ENCODE results near the gene PARS2. TPM values are rescaled to one million over a fixed set of nuclear protein-coding genes. Genes with fewer than 3 reads are reported as not detected.

PARS2 gene
- total RNA-seq, 1 donor, result 5.6 TPM

GRCh38 chr1:54805466-54805865 lies 41.1 kb upstream of the PARS2 start:
- H3K4me3 ChIP-seq (ENCODE audit: low read depth, low read length), result no peak overlapping the region
- DNase-seq (ENCODE audit: low read depth), result no peak
- TF ChIP-seq, protein P1, sequence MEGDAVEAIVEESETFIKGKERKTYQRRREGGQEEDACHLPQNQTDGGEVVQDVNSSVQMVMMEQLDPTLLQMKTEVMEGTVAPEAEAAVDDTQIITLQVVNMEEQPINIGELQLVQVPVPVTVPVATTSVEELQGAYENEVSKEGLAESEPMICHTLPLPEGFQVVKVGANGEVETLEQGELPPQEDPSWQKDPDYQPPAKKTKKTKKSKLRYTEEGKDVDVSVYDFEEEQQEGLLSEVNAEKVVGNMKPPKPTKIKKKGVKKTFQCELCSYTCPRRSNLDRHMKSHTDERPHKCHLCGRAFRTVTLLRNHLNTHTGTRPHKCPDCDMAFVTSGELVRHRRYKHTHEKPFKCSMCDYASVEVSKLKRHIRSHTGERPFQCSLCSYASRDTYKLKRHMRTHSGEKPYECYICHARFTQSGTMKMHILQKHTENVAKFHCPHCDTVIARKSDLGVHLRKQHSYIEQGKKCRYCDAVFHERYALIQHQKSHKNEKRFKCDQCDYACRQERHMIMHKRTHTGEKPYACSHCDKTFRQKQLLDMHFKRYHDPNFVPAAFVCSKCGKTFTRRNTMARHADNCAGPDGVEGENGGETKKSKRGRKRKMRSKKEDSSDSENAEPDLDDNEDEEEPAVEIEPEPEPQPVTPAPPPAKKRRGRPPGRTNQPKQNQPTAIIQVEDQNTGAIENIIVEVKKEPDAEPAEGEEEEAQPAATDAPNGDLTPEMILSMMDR (IDR thresholded peaks at IDR 0.05; ENCODE audit: insufficient read depth, low read depth, low read length), result no peak

- no peak overlapping the region for H3K4me3 ChIP-seq (ENCODE audit: low read depth, low read length)
- TF ChIP-seq, protein P1 (IDR thresholded peaks at IDR 0.05; ENCODE audit: insufficient read depth, low read depth, low read length), result no peak
- peak; percentile 16 for DNase-seq (ENCODE audit: low read depth)
Measured at GRCh38 chr1:54804471-54805132, 40.3 kb upstream of the PARS2 start.

DNA sequence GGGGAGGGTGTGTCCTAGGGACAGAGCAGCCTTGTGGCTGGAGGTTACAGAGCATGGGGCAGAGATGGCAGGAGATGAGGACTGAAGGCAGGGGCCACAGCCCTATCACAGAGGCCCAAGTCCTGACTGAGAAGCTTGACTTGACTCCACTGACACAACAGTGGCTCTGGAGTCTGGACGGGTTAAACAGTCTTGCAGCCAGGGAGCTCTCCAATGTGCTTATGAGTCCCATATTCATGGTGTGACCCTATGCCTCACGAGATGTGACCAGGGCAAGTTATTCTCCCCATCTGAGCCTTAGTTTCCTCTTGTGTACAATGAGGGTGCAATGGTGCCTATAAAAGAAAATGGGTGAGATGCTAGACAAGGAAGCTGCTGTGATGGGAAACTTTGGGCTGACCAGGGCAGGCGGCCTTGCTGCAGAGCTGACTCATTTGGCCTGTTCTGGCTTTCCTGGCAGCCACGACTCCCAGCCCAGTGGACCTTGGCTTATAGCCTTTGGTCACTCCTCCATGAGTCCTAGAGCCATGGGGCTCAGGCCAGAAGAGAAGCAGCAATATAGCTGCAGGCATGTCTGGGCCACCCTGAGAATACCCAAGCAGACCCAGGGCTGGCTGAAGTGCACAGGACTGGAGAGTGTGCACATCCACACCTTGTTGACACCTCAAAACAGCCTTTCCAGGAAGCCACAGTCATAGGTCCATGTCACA lies 39.6 kb upstream of the PARS2 start:
- TF ChIP-seq, protein P1 (IDR thresholded peaks at IDR 0.05; ENCODE audit: insufficient read depth, low read depth, low read length), result no peak
- H3K4me3 ChIP-seq (ENCODE audit: low read depth, low read length), result no peak overlapping the region
- DNase-seq (ENCODE audit: low read depth), result no peak

DNA sequence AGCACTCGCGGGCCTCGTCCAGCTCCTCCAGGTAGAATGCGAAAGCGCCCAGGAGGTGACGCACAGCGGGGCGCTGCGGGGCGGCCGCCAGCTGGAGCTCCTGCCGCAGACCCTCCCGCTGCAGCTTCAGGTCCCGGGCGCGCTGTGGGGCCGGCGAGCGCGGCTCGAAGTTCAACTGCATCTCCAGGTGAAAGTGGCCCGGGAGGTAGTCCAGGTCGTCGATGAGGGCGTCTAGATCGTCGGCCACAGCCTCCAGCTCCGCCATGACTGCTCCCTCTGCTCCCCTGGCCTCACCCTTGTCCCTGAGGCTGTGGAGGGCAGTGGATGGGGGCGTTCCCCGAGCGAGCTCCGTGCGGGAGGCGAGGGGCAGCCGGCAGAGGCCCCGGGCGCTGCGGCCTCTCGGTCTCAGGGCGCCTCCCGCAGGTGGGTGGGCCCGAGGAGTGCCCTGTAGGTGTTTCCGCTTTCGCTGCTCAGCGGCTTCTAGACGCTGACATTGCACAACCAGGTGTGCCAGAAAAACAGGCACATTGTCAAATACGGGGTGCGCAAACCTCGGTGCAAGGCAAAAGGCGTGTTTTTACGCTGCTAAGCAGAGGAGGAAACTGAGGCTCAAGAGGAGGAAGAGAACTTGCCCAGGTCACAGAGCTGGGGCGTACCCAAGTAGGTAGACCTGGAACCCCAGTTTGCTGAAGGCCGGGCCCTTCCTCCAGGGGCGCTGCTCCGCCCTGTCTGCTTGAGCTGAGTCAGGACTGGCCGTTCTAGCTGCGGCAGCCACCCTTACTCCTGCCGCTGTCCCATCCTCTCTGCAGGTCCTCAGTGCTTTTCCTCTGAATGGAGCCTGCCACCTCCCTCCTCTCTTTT lies 36.8 kb upstream of the PARS2 start, which contains the start of gene TTC22:
TSS of gene TTC22 (minus strand) at position 425 of the 861 bp plus-strand sequence. CDS start at position 265, 160 bp downstream.
- peak within 1 kb of the TSS; percentile 15 for H3K4me3 ChIP-seq (ENCODE audit: low read depth, low read length)
- TF ChIP-seq, protein P1 (IDR thresholded peaks at IDR 0.05; ENCODE audit: insufficient read depth, low read depth, low read length), result peak; percentile 43
- no peak for DNase-seq (ENCODE audit: low read depth)

DNA sequence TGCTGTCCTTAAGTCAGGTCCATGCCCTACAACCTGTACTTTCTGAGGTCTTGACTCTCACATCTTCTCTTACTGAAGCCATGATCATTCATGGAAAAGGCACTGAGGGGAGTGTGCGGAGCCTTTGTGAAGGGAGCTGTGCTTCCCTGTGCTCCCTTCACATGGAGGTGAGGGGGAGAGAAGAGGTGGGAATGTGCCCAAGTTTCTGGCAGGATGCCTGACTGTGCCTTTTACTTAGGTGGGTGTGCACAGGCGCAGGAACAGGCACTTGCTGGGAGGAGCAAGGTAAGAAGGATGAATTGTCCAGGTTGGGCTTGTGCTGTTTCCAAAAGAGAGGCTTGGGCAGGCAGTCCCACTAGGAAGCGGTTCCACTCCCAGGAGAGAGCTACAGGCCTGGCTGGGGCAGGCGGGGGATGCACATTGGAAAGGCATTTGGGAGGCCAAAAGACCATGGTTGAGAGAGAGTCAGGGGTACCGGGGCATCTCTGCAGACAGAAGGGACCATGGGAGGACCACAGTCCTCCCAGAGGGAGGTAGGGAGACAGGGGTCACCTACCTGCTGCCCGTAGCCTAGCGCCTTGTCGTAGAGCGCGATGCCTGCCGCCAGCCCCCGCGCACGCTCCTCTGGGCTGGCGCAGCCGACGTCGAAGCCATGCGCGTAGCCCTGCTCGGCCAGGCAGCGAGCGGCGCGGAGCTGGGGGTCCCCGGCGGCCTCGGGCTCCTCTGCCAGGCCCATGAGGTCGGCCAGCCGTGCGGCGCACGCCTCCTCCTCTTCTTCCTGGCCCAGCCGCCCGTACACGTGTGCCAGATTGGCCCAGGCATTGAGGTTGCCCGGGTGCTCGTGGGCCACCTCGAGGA lies 35.9 kb upstream of the PARS2 start:
- TF ChIP-seq, protein P1 (IDR thresholded peaks at IDR 0.05; ENCODE audit: insufficient read depth, low read depth, low read length), result no peak
- no peak for DNase-seq (ENCODE audit: low read depth)
- H3K4me3 ChIP-seq (ENCODE audit: low read depth, low read length), result no peak overlapping the region

All from fibroblast of villous mesenchyme (primary cell).